GM21786 (cell line): ENCODE measurements around the gene MAP6.
"Not testable (repeated sequence)": the region's sequence is repeated elsewhere in the genome, so short reads cannot be mapped to it uniquely, and the experiment has no call there.

Experiments used
- ATAC-seq: cut with Tn5 transposase; IDR thresholded peaks from one replicate; pipeline ENCODE4 v1.9.1; 2021; ENCODE audit not compliant: unreplicated experiment

The MAP6 gene

DNA sequence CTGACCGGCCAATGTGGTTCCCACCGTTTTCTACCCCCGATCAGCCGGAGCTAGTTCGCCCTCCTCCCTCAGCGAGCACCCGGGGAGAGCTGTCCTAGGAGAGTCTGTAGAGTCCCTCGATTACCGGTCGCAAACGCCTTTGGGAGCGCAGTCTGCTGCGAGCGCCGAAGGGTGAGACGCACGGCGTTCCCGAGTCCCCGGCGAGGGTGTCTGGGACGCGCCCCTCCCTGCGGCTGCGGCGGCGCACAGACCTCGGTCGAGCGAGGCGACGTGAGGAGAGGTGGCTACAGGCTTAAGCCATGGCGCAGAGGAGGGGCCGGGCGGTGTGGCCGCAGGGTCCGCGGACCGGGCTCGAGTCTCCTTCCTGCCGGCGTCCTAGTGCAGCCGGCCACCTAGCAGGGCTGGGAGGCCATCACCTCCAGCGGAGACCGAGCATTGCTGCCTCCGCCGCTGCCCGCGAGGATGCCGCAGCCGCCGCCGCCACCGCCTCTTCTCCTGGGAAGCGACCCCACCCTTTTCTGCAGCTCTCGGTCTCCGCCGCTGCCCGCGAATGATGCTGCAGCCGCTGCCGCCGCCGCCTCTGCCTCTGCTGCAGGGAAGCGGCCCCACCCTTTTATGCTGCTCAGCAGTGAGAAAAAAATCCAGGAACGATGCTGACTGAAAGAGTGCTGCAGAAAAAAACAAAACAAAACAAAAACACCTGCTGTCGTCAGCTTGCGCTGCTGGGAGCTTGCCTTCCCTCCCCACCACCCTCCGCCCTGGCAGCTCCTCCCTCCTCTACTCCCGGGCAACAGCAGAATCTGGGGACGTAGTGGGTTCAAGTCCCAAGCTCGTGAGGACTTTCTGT is at the start of gene MAP6:
Gene MAP6 (minus strand): TSS at position 588 of the 847 bp plus-strand sequence. CDS start 669 bp downstream, outside the sequence.
- no peak for ATAC-seq

- no peak for ATAC-seq
Measured at GRCh38 chr11:75717608-75718418, 49.0 kb upstream of the MAP6 start, which contains the start of gene MOGAT2. Gene MOGAT2 (plus strand): TSS chr11:75717838. CDS start chr11:75717889, 51 bp downstream.

DNA sequence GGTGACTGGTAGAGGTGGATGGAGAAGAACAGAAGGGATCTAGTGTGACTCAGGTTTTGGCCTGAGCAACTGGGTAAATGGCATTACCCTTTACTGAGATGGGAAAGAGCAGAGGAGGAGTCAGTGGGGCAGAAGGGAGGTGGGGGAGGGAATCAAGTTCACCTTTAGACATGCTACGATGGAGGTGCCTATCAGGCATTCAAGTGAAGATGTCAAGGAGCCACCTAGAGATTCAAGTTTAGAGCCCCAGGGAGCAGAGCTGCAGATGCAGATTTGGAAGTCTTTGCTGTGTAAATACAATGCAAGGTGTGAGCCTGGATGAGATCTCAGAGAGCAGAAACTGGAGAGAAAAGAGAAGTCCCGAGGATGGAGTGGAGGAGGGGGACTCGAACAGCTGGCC is 47.8 kb upstream of the MAP6 start:
- ATAC-seq = no peak

GRCh38 chr11:75715688-75716087 is 46.9 kb upstream of the MAP6 start:
- ATAC-seq = no peak

GRCh38 chr11:75714211-75714610 is 45.4 kb upstream of the MAP6 start:
- ATAC-seq = no peak

- no peak for ATAC-seq
Measured at GRCh38 chr11:75706260-75706729, 37.5 kb upstream of the MAP6 start.

GRCh38 chr11:75705541-75705940 is 36.7 kb upstream of the MAP6 start:
- no peak for ATAC-seq

DNA sequence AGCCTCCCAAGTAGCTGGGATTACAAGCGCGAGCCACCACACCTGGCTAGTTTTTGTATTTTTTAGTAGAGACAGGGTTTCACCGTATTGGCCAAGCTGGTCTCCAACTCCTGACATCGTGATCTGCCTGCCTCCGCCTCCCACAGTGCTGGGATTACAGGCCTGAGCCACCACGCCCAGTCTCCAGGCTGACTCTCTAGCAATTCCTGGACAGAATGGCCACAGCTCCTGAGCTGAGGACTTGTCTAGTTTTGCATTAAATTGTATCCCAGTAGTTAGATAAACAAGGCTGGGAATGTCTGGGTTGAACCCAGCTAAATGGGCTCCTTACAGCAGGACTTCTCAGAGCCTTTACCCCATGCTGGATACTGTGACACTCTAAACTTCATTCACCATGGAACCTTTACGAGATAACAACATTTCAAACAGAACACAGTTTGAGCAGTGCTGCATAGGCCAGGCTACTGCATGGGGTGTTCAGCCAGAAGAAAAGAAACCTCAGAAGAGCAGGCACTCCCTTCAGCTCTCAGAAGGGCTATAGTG is 34.9 kb upstream of the MAP6 start:
- no peak for ATAC-seq

DNA sequence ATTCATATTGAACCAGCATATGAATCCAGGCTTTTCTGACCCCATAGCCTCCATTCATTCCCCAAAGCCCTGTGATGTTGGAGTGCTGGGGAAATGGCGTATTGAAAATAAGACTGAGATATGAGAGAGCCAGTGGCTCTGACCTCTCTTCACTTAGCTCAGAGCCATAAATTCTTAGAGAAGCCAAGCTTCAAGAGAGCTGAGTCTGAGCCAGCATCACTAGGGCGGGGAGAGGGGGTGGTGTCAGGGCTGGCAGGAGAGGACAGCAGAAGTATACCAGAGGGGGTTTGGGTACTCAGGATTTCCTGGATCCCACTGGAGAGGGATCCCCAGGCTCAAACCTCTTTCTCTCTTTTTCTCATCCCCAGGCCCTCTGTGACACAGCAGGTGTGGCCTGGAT is 32.1 kb upstream of the MAP6 start:
- no peak for ATAC-seq

DNA sequence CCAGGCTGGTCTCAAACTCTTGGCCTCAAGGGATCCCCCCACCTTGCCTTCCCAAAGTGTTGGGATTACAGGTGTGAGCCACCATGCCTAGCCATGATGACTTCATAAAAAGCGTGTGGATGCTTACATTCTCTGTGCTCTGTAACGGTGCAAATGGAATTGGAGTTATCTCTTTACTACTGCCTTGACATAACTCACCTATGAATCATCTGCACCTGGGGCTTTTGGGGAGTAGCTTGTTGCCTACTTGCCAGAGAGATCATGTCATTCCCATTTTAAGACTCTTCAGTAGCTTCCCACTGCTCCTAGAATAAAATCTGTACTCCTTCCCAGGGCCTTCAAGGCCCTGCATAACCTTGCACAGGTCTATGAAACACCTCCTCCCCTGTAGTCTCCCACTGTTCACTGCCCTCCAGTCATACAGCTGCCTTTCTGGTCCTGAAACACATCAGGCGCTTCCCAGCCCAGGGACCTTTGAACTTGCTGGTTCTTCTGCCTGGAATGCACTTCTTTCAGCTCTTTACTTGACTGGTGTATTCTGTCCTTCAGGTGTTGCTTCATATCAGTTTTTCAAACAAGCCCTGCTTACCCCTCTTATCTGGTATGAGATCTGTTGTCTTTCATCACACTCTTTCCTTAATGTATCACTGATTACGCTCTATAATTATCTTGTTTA is 29.2 kb upstream of the MAP6 start:
- no peak for ATAC-seq

- ATAC-seq = no peak
Measured at GRCh38 chr11:75691804-75692203, 23.0 kb upstream of the MAP6 start.

DNA sequence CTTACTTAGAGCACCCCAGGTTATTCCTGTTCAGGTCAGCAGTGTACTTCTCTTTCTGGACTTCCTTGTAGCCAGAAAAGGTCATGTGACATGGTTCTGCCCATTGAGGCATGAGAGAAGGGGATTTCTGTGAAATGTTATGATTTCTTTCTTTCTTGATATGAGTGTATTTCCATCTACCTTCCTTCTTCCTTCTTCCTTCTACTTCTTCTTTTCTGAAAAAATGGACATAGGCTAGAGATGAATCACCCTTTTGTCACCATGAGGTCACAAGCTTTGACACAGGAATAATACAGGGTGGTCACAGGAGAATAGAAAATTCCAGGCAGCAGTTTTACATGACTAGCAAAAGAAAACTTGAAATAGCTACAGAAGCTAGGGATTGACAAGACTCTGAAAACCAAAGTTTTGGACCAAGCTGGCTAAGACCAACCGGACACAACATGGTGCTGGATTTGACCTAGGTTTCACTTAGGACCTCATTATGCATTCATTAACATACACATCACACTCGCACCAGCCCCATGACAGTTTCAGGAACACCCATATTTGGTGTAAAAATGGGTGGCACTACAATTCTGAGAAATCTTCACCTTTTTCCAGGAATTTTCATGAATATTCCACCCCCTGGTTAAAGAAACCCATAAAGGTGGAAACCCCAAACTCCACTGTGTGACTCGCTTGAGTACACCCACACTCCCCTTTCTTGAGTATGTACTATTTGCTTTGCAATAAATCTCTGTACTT is 21.2 kb upstream of the MAP6 start:
- ATAC-seq = peak; percentile 58

GRCh38 chr11:75683856-75684255 is 15.0 kb upstream of the MAP6 start:
- not testable (repeated sequence) for ATAC-seq

- ATAC-seq = no peak
Measured at GRCh38 chr11:75679566-75679965, 10.7 kb upstream of the MAP6 start.

GRCh38 chr11:75678620-75679259 is 9.9 kb upstream of the MAP6 start:
- no peak for ATAC-seq

DNA sequence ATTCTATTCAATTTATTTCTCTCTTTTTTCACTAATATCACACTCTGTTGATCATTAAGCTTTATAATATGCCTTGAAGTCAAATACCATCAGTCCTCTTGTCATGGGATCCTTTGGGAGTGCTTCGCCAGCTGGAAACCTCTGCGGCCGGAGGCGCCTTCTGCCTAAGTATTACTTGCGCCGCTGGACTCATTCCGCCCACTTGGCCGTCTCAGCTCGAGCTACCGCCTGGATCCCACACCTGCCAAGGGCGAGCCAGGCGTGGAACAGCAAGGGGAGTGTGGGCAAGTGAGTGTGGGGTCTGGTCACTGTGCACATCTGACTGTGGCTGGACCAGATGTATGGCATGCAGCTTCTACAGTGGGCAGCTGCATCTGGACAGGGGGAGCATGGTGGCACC is 9.1 kb upstream of the MAP6 start:
- ATAC-seq = no peak

DNA sequence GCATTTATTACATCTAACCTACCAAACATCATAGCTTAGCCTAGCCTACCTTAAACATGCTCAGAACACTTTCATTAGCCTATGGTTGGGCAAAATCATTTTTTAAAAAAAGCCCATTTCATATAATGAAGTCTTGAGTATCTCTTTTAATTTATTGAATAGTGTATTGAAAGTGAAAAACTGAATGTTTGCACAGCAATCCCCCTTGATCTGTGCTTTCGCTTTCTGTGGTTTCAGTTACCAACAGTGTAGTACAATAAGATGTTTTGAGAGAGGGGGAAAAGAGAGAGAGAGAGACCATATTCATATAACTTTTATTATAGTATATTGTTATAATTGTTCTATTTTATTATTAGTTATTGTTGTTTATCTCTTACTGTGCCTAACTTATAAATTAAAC is 8.4 kb upstream of the MAP6 start:
- no peak for ATAC-seq

- no peak for ATAC-seq
Measured at GRCh38 chr11:75673977-75674582, 5.2 kb upstream of the MAP6 start.

GRCh38 chr11:75667831-75668450 is 897 bp downstream of the MAP6 start:
- ATAC-seq = no peak
